Adipocyte (in vitro differentiated cells): Measurements from ENCODE around the gene SLC35E4.

Experiments
- DNase-seq: peaks from one replicate; pipeline ENCODE4 v3.0.0-alpha.2; 2015; ENCODE audit warnings: low read depth
- H3K27me3 ChIP-seq: replicated peaks from 2 replicates; pipeline ENCODE4 v1.7.0; 2013; ENCODE audit warnings: mild to moderate bottlenecking, low read length, moderate library complexity; ENCODE audit not compliant: control insufficient read depth, insufficient read depth
- H3K36me3 ChIP-seq: 2 replicates; pipeline ENCODE4 v1.7.0; 2013; ENCODE audit warnings: low read length, mild to moderate bottlenecking, moderate library complexity; ENCODE audit not compliant: control insufficient read depth, insufficient read depth, severe bottlenecking
- H3K4me1 ChIP-seq: 2 replicates; pipeline ENCODE4 v1.7.0; 2013; ENCODE audit warnings: mild to moderate bottlenecking, low read length, moderate library complexity; ENCODE audit not compliant: control insufficient read depth, insufficient read depth
- H3K4me3 ChIP-seq: 2 replicates; pipeline ENCODE4 v1.7.0; 2013; ENCODE audit warnings: mild to moderate bottlenecking, low read length, moderate library complexity
- H3K9ac ChIP-seq: 2 replicates; pipeline ENCODE4 v1.7.0; 2013; ENCODE audit warnings: mild to moderate bottlenecking, low read length, moderate library complexity
- H3K9me3 ChIP-seq: 2 replicates; pipeline ENCODE4 v1.7.0; 2013; ENCODE audit warnings: mild to moderate bottlenecking, low read length, moderate library complexity; ENCODE audit not compliant: control insufficient read depth

The SLC35E4 gene

DNA sequence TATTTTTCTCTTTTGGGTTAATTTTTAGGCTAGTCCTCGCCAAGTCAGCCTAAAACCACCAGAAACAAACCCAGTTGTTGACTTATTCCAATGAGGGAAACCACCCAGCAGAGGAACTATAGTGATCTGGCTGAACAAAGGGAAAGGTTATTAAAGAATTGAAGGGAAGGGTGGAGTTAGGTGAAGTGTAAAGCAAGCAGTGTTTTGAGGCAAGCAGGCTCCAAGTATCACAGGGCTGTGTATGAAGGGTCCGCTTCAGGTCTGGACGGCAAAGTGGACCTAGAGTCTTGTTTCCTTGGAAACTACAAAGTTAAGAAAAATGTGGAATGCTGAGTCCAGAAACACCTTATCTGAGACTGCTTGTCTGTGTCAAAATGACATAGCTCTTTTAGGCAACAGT, 31.8 kb upstream of the SLC35E4 start:
- H3K36me3 ChIP-seq, result no peaks in the 10 kb centered on the region
- H3K27me3 ChIP-seq, result no peaks in the 10 kb centered on the region
- no peak overlapping the region for H3K4me3 ChIP-seq
- DNase-seq, result no peak
- H3K9me3 ChIP-seq, result no peaks in the 10 kb centered on the region
- no peak overlapping the region for H3K9ac ChIP-seq
- peaks cover 21% of the 10 kb centered on the region for H3K4me1 ChIP-seq

GRCh38 chr22:30604723-30605122, 30.9 kb upstream of the SLC35E4 start:
- Histone ChIP-seq H3K4me3 (no peak overlapping the region), H3K9ac (no peak overlapping the region), H3K36me3 (no peaks in the 10 kb centered on the region), H3K4me1 (peaks cover 29% of the 10 kb centered on the region), H3K9me3 (no peaks in the 10 kb centered on the region), H3K27me3 (no peaks in the 10 kb centered on the region)
- no peak for DNase-seq

- H3K27me3 ChIP-seq, result no peaks in the 10 kb centered on the region
- H3K9me3 ChIP-seq, result no peaks in the 10 kb centered on the region
- DNase-seq, result peak; percentile 65
- H3K36me3 ChIP-seq, result no peaks in the 10 kb centered on the region
- H3K4me1 ChIP-seq, result peaks cover 29% of the 10 kb centered on the region
- peak overlapping the region; percentile 74 for H3K4me3 ChIP-seq
- peak overlapping the region; percentile 74 for H3K9ac ChIP-seq
These were observed 30.0 kb upstream of the SLC35E4 start for GRCh38 chr22:30605449-30606110.

- Histone ChIP-seq H3K27me3 (no peaks in the 10 kb centered on the region), H3K4me3 (peak within 1 kb of the TSS; percentile 89), H3K9ac (peak within 1 kb of the TSS; percentile 86), H3K9me3 (no peaks in the 10 kb centered on the region), H3K36me3 (no peaks in the 10 kb centered on the region), H3K4me1 (peaks cover 29% of the 10 kb centered on the region)
- peak; percentile 79 for DNase-seq
These were observed 28.9 kb upstream of the SLC35E4 start, which contains the start of gene TCN2 for GRCh38 chr22:30606455-30607299. TCN2 (plus strand) TSS chr22:30607174; CDS start chr22:30607332, 158 bp downstream.

GRCh38 chr22:30607300-30607930, 28.2 kb upstream of the SLC35E4 start:
- Histone ChIP-seq H3K9me3 (no peaks in the 10 kb centered on the region), H3K4me3 (peak overlapping the region; percentile 89), H3K36me3 (no peaks in the 10 kb centered on the region), H3K4me1 (peaks cover 29% of the 10 kb centered on the region), H3K9ac (peak overlapping the region; percentile 86), H3K27me3 (no peaks in the 10 kb centered on the region)
- no peak for DNase-seq

DNA sequence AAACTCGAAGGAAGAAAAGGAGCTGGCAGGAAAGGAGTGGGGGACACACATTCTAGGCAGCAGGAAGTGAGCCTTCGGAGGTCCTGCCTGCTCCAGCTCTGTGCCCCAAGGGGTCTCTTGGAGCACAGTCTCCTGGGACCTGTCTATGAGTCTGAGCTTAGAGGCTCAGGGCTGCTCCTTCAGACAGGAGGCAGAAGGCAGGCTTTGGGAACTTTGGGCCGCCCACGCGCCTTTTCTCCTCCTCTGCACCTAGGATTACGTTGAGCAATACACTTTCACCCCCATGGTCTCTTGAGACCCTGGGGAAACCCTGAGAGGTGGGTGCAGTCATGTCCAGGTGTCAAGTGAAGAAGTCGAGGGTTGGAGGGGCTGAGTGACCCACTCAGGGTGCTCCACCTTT, 27.6 kb upstream of the SLC35E4 start:
- H3K9me3 ChIP-seq, result no peaks in the 10 kb centered on the region
- H3K4me1 ChIP-seq, result peaks cover 29% of the 10 kb centered on the region
- no peaks in the 10 kb centered on the region for H3K36me3 ChIP-seq
- no peaks in the 10 kb centered on the region for H3K27me3 ChIP-seq
- no peak overlapping the region for H3K4me3 ChIP-seq
- DNase-seq, result no peak
- no peak overlapping the region for H3K9ac ChIP-seq

DNA sequence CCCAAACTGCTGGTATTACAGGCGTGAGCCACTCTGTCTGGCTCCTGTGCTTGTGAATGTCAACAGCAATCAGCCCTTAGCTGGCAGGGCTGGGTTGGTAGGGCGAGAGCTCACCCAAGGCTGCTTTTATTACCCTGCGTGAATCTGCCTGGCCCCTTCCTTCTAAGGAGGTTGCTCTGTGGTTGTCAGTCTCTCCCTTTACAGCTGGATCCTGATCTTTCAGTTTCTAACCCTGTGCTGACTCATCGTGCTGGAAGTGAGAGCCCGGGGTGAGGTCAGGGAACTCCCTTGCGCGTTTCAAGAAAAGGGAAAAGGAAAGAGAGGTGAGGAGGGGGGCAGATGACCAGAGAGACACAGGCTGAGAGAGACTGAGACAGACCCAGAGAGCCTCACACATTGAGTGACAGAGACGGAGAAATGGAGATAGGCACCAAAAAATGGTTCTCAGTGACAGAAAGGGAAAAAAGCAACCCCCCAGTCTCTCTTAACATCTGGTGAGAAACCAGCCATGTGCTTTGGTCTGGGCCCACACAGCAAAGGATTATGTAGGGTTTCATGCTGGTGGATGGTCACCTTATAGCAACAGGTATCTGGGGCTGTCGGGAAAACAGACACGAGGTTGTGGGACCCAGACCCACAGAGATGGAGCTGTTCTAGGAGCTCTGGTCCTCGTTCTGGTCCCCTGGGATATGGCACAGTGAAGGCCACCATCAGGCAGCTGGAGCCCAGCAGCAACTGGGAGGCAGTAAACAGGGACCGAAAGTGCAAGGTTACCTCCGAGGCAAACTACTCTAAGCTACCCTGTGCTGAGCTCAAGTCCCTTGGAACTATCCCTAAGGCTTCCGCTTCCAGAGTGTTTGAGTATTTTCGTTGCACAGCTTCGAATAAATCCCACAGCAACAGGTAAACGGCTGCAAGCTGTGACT, 26.1 kb upstream of the SLC35E4 start:
- Histone ChIP-seq H3K27me3 (no peaks in the 10 kb centered on the region), H3K36me3 (no peaks in the 10 kb centered on the region), H3K9me3 (no peaks in the 10 kb centered on the region), H3K4me3 (peak overlapping the region; percentile 59), H3K4me1 (peaks cover 29% of the 10 kb centered on the region), H3K9ac (peak overlapping the region; percentile 49)
- DNase-seq, result peak; percentile 84

DNA sequence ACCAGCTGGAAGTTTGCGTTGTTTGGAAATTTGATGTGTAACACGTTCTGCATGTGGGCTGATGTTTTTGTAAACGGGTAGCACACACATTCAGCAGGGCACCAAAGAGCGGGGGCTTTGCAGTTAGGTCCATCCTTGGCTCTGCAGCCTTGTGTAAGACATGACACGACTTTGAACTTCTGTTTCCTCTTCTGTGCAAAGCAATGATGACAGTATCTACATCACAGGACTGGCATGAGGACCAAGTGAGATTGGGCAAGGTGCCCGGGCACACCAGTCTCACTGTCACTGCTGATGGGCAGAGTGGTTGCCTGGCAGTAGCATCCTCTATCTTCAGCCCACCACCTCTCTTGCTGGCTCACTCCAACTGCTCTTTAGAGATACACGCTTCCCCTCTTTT, 25.3 kb upstream of the SLC35E4 start:
- Histone ChIP-seq H3K4me1 (peaks cover 29% of the 10 kb centered on the region), H3K27me3 (no peaks in the 10 kb centered on the region), H3K36me3 (no peaks in the 10 kb centered on the region)

DNA sequence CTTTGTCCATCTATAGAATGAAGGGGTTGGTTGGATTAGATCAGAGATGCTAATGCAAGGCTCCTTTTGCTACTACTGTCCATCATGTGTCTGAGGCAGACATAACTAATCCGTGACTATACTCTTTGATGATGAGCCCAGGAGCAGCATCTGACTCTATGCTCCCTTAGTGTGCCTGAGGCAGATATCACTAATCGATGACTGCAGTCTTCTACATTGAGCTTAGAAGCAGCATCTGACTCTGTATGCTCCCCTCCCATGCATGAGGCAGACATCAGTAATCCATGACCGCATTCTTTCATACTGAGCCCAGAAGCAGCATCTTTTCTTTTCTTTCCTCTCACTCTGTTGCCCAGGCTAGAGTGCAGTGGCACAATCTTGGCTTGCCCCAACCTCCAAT, 24.4 kb upstream of the SLC35E4 start:
- DNase-seq, result no peak

More for the DNA sequence above, 25.3 kb upstream of the SLC35E4 start:
- DNase-seq, result no peak
- H3K4me3 ChIP-seq, result no peak overlapping the region
- H3K9me3 ChIP-seq, result no peaks in the 10 kb centered on the region
- no peak overlapping the region for H3K9ac ChIP-seq

GRCh38 chr22:30612789-30613188, 22.8 kb upstream of the SLC35E4 start:
- Histone ChIP-seq H3K9ac (no peak overlapping the region), H3K4me1 (peaks cover 11% of the 10 kb centered on the region), H3K9me3 (no peaks in the 10 kb centered on the region), H3K27me3 (no peaks in the 10 kb centered on the region), H3K4me3 (no peak overlapping the region), H3K36me3 (no peaks in the 10 kb centered on the region)
- DNase-seq, result no peak

More for the DNA sequence above, 24.4 kb upstream of the SLC35E4 start:
- Histone ChIP-seq H3K9me3 (no peaks in the 10 kb centered on the region), H3K36me3 (no peaks in the 10 kb centered on the region), H3K4me1 (peaks cover 20% of the 10 kb centered on the region), H3K27me3 (no peaks in the 10 kb centered on the region), H3K4me3 (no peak overlapping the region), H3K9ac (no peak overlapping the region)
